Keratinocyte (primary cell): ENCODE data around the gene CRACR2A. TPM values are rescaled to one million over a fixed set of nuclear protein-coding genes. Genes with fewer than 3 reads are reported as not detected.
A peak's percentile ranks its signal among the peaks of the same experiment; 100 is the strongest.

Experiments
- DNase-seq: peaks from one replicate; pipeline ENCODE4 v3.0.0-alpha.2; 2011; ENCODE audit warnings: low read depth, missing footprints, low spot score
- FAIRE-seq: peaks from 2 replicates; lab custom pipeline; 2011; peaks lifted over from hg19 to GRCh38; lab: Jason Lieb, UNC
- H2AFZ ChIP-seq: 2 replicates; pipeline ENCODE4 v1.6.0; 2012; ENCODE audit warnings: low read length, control low read depth, inconsistent platforms; ENCODE audit not compliant: control insufficient read depth
- H3K27ac ChIP-seq: 2 replicates; pipeline ENCODE4 v1.5.1; 2011; ENCODE audit warnings: low read length; ENCODE audit not compliant: control insufficient read depth, insufficient read depth
- H3K27me3 ChIP-seq: 3 replicates; pipeline ENCODE4 v1.6.0; 2011; ENCODE audit warnings: low read length; ENCODE audit not compliant: control insufficient read depth, insufficient read depth; ENCODE audit errors: extremely low read depth
- H3K36me3 ChIP-seq, 2 experiments: 2 replicates in 1 of 2; 3 replicates in 1 of 2; pipeline ENCODE4 v1.5.1; 2011; ENCODE audit warnings: low read length in 2 of 2, mild to moderate bottlenecking in 1 of 2; ENCODE audit not compliant: control insufficient read depth in 2 of 2, insufficient read depth in 2 of 2; ENCODE audit errors: extremely low read depth in 1 of 2
- H3K4me1 ChIP-seq: 3 replicates; pipeline ENCODE4 v1.5.1; 2011; ENCODE audit warnings: low read length; ENCODE audit not compliant: control insufficient read depth, insufficient read depth; ENCODE audit errors: extremely low read depth
- H3K4me2 ChIP-seq: 3 replicates; pipeline ENCODE4 v1.6.0; 2011; ENCODE audit warnings: low read depth, low read length; ENCODE audit not compliant: control insufficient read depth, insufficient read depth; ENCODE audit errors: extremely low read depth
- H3K4me3 ChIP-seq, 3 experiments: fragments of 200-600 bp in 1 of 3; sonication (generic) in 1 of 3; 2 replicates in 2 of 3; 3 replicates in 1 of 3; pipeline ENCODE4 v1.5.1; 2011 to 2016; ENCODE audit warnings: low read length in 3 of 3, mild to moderate bottlenecking in 3 of 3, control low read depth in 2 of 3, inconsistent platforms in 1 of 3, low read depth in 1 of 3, mixed read lengths in 1 of 3, mixed run types in 1 of 3, moderate library complexity in 1 of 3; ENCODE audit not compliant: control insufficient read depth in 2 of 3, insufficient read depth in 2 of 3; ENCODE audit errors: extremely low read depth in 1 of 3
- H3K79me2 ChIP-seq: 2 replicates; pipeline ENCODE4 v1.6.0; 2012; ENCODE audit warnings: low read length; ENCODE audit not compliant: control insufficient read depth, insufficient read depth
- H3K9ac ChIP-seq: 3 replicates; pipeline ENCODE4 v1.6.0; 2011; ENCODE audit warnings: low read length; ENCODE audit not compliant: control insufficient read depth, insufficient read depth; ENCODE audit errors: extremely low read depth
- H3K9me1 ChIP-seq: 3 replicates; pipeline ENCODE4 v1.6.0; 2011; ENCODE audit warnings: low read length; ENCODE audit not compliant: control insufficient read depth, insufficient read depth; ENCODE audit errors: extremely low read depth
- H3K9me3 ChIP-seq: 2 replicates; pipeline ENCODE4 v1.5.1; 2012; ENCODE audit warnings: low read depth, low read length; ENCODE audit not compliant: control insufficient read depth
- H4K20me1 ChIP-seq: 3 replicates; pipeline ENCODE4 v1.6.0; 2011; ENCODE audit warnings: low read length; ENCODE audit not compliant: control insufficient read depth, insufficient read depth; ENCODE audit errors: extremely low read depth
- EZH2 ChIP-seq: IDR thresholded peaks from one replicate; pipeline ENCODE4 v1.6.1; 2012; ENCODE audit warnings: inconsistent platforms, mild to moderate bottlenecking, low read length, moderate library complexity
- dilution Hi-C: fragments of 300-500 bp; cut with MboI; formaldehyde crosslinking; loops from one replicate; pipeline ENCODE4 v1.7.0; 2020; ENCODE audit warnings: low sequenced_read_pairs; ENCODE audit not compliant: extremely low pct_ligation_motif_present
- polyA plus RNA-seq, 5 experiments: library from polyadenylated mRNA; depleted of rRNA in 3 of 5; stranded (reverse) in 3 of 5; stranded (forward) in 1 of 5; unstranded in 1 of 5; fragments of >200 nt; gene quantifications; 1 replicate in 1 of 5; 2 replicates in 3 of 5; 3 replicates in 1 of 5; pipeline versions ENCODE4 v1.2.1 to v1.2.3, GENCODE V29; 2011 to 2012; ENCODE audit warnings: missing spikeins in 2 of 5, low read depth in 1 of 5, low replicate concordance in 1 of 5
- TF ChIP-seq, protein P1 (sequence below), 3 experiments: IDR thresholded peaks in 1 of 3; conservative IDR thresholded peaks in 1 of 3; optimal IDR thresholded peaks in 1 of 3; 2 replicates in 2 of 3; 3 replicates in 1 of 3; pipeline versions ENCODE3 to v1.5.1; 2011; ENCODE audit warnings: low read length in 3 of 3, mild to moderate bottlenecking in 3 of 3, moderate library complexity in 2 of 3, control low read depth in 1 of 3, inconsistent platforms in 1 of 3; ENCODE audit not compliant: insufficient read depth in 2 of 3; ENCODE audit errors: extremely low read depth in 1 of 3

The CRACR2A gene
- polyA plus RNA-seq, 1 donor (not counting 4 experiments of a cell fraction or from before 2014, with no cell fraction given) = 0.30 TPM

DNA sequence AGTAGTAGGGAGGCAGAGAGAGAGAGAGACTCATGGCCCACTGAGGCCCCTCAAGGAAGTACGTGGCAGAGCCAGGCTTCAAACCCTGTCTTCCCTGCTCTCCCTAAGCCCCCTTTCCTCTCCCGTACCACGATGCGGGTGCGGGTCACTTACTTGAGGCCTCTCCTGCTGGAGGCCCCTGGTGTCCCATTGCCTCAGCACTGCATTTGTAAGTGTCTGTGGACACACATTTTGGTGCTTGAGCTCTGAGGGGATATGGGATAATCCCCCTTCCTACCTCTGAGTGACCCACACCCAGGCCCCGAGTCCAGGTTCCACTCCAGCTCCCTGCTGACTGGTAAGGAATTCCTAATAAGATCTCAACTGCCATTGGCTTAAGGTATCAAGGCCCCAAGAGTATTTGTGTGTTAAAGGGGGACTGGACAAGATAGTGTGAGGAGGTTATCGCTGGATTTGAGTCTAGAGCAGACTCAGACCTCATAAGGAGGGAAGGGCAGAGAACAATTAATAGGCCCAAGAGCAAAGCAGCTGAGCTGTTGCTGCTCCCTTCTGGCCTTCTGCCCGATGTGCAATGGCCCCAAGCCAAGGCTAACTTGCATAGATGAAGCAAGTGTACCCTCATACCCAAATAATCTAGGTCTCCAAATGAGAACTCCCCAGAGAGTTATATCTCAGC, 71.9 kb downstream of the CRACR2A start:
- Histone ChIP-seq H3K9ac (no peak overlapping the region), H2AFZ (no peak overlapping the region), H3K36me3 (no peaks in the 10 kb centered on the region), H3K9me3 (no peaks in the 10 kb centered on the region), H3K4me3 (no peak overlapping the region), H3K4me1 (no peaks in the 10 kb centered on the region), H3K27ac (no peak overlapping the region), H3K9me1 (no peaks in the 10 kb centered on the region), H3K27me3 (peaks cover 4% of the 10 kb centered on the region), H3K79me2 (no peaks in the 10 kb centered on the region), H4K20me1 (no peaks in the 10 kb centered on the region), H3K4me2 (no peak overlapping the region)
- FAIRE-seq = no peak
- DNase-seq = no peak
- TF ChIP-seq EZH2 = no peak
- TF ChIP-seq, protein P1, sequence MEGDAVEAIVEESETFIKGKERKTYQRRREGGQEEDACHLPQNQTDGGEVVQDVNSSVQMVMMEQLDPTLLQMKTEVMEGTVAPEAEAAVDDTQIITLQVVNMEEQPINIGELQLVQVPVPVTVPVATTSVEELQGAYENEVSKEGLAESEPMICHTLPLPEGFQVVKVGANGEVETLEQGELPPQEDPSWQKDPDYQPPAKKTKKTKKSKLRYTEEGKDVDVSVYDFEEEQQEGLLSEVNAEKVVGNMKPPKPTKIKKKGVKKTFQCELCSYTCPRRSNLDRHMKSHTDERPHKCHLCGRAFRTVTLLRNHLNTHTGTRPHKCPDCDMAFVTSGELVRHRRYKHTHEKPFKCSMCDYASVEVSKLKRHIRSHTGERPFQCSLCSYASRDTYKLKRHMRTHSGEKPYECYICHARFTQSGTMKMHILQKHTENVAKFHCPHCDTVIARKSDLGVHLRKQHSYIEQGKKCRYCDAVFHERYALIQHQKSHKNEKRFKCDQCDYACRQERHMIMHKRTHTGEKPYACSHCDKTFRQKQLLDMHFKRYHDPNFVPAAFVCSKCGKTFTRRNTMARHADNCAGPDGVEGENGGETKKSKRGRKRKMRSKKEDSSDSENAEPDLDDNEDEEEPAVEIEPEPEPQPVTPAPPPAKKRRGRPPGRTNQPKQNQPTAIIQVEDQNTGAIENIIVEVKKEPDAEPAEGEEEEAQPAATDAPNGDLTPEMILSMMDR (optimal IDR thresholded peaks at IDR 0.05 in 1 of 3, IDR thresholded peaks at IDR 0.05 in 1 of 3, conservative IDR thresholded peaks at IDR 0.05 in 1 of 3; ENCODE audit: extremely low read depth in 1 of 3, insufficient read depth in 2 of 3, low read length in 3 of 3) = peak; percentile 19 to 60 (median 46)
- dilution Hi-C loops = no loop called here

DNA sequence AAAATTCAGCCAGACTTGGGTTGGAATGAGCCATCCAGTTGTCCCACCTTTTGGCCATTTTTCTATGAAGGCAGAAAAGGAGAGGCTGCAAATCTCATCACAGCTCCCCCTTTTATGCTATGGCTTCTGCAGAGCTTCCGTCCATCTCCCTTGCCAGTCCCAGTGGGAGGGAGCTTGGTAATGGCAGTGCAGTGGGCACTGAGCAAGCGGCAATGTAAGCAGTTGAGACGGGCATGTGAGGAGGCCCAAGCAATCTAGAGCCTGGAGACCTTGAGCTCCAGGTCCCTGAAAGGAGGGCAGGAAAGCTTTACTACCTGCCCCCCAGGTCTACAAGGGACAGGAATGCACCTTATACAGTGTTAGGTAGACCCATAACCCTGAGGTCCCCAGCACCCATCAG, 73.1 kb downstream of the CRACR2A start:
- Histone ChIP-seq H3K9me1 (no peaks in the 10 kb centered on the region), H3K9me3 (no peaks in the 10 kb centered on the region), H3K79me2 (no peaks in the 10 kb centered on the region), H3K9ac (no peak overlapping the region), H3K27me3 (peaks cover 2% of the 10 kb centered on the region), H3K4me3 (no peak overlapping the region), H3K4me2 (no peak overlapping the region), H3K36me3 (no peaks in the 10 kb centered on the region), H2AFZ (no peak overlapping the region), H4K20me1 (no peaks in the 10 kb centered on the region), H3K4me1 (no peaks in the 10 kb centered on the region), H3K27ac (no peak overlapping the region)
- dilution Hi-C loops = no loop called here
- no peak for DNase-seq
- TF ChIP-seq, protein P1 (optimal IDR thresholded peaks at IDR 0.05 in 1 of 3, IDR thresholded peaks at IDR 0.05 in 1 of 3, conservative IDR thresholded peaks at IDR 0.05 in 1 of 3; ENCODE audit: extremely low read depth in 1 of 3, insufficient read depth in 2 of 3, low read length in 3 of 3) = no peak
- TF ChIP-seq EZH2 = no peak
- FAIRE-seq = no peak
